Activated CD4-positive, alpha-beta T cell treated with anti-CD3 and anti-CD28 coated beads, Interleukin-10, Interleukin-2, amounts not matched to agents 100 ng/mL and 50 ng/mL, durations not matched to agents 16 hours and 8 hours (primary cell): Measurements from ENCODE around the gene DDX23.
"Not testable (repeated sequence)": the region's sequence is repeated elsewhere in the genome, so short reads cannot be mapped to it uniquely, and the experiment has no call there.

ENCODE experiments used
- DNase-seq: peaks from one replicate; pipeline ENCODE4 v3.0.0-alpha.2; 2020

Gene DDX23

GRCh38 chr12:48861111-48861510 is 9.1 kb upstream of the DDX23 start:
- DNase-seq: peak; percentile 34

- not testable (repeated sequence) for DNase-seq
Measured at GRCh38 chr12:48860236-48860635, 8.3 kb upstream of the DDX23 start.

GRCh38 chr12:48859607-48860006 is 7.6 kb upstream of the DDX23 start:
- DNase-seq: no peak

GRCh38 chr12:48858043-48858442 is 6.1 kb upstream of the DDX23 start:
- DNase-seq: no peak

- no peak for DNase-seq
Measured at GRCh38 chr12:48857278-48857994, 5.5 kb upstream of the DDX23 start.

GRCh38 chr12:48856379-48856778 is 4.4 kb upstream of the DDX23 start:
- DNase-seq: no peak

GRCh38 chr12:48854932-48855331 is 3.0 kb upstream of the DDX23 start:
- not testable (repeated sequence) for DNase-seq

GRCh38 chr12:48854488-48854887 is 2.5 kb upstream of the DDX23 start:
- no peak for DNase-seq

GRCh38 chr12:48852734-48853688 is 1.0 kb upstream of the DDX23 start:
- DNase-seq: peak; percentile 91

- DNase-seq: not testable (repeated sequence)
Measured at GRCh38 chr12:48842021-48842420, 9.9 kb downstream of the DDX23 start.

- DNase-seq: no peak
Measured at GRCh38 chr12:48838048-48838447, 13.9 kb downstream of the DDX23 start.

GRCh38 chr12:48832321-48833060 is 19.5 kb downstream of the DDX23 start:
- no peak for DNase-seq

GRCh38 chr12:48831257-48831656 is 20.7 kb downstream of the DDX23 start:
- DNase-seq: no peak

- DNase-seq: no peak
Measured at GRCh38 chr12:48828841-48829575, 23.0 kb downstream of the DDX23 start.

- DNase-seq: no peak
Measured at GRCh38 chr12:48828293-48828692, 23.7 kb downstream of the DDX23 start.

- no peak for DNase-seq
Measured at GRCh38 chr12:48827513-48828096, 24.4 kb downstream of the DDX23 start.

GRCh38 chr12:48827026-48827425 is 24.9 kb downstream of the DDX23 start:
- no peak for DNase-seq

- DNase-seq: no peak
Measured at GRCh38 chr12:48826209-48826855, 25.6 kb downstream of the DDX23 start.

GRCh38 chr12:48824905-48825304 is 27.1 kb downstream of the DDX23 start:
- DNase-seq: no peak

- peak; percentile 52 for DNase-seq
Measured at GRCh38 chr12:48824112-48824511, 27.9 kb downstream of the DDX23 start.

GRCh38 chr12:48823281-48823680 is 28.7 kb downstream of the DDX23 start:
- no peak for DNase-seq

- DNase-seq: no peak
Measured at GRCh38 chr12:48822711-48823110, 29.3 kb downstream of the DDX23 start.
